GM12864 (cell line): Measurements from ENCODE around the gene AACS.
A peak's percentile ranks its signal among the peaks of the same experiment; 100 is the strongest.
"Not testable (repeated sequence)": the region's sequence is repeated elsewhere in the genome, so short reads cannot be mapped to it uniquely, and the experiment has no call there.

ENCODE experiments used
- DNase-seq: peaks from one replicate; pipeline ENCODE4 v3.0.0-alpha.2; 2011; ENCODE audit warnings: low read depth
- H3K4me3 ChIP-seq: 2 replicates; pipeline ENCODE4 v1.5.1; 2011; ENCODE audit warnings: mild to moderate bottlenecking, low read depth, low read length, control low read depth
- TF ChIP-seq, protein P1 (sequence below): IDR thresholded peaks from 2 replicates; pipeline ENCODE4 v1.5.1; 2011; ENCODE audit warnings: low read depth, mild to moderate bottlenecking, moderate library complexity, low read length, control low read depth, inconsistent platforms; ENCODE audit errors: missing control alignments

The AACS gene

DNA sequence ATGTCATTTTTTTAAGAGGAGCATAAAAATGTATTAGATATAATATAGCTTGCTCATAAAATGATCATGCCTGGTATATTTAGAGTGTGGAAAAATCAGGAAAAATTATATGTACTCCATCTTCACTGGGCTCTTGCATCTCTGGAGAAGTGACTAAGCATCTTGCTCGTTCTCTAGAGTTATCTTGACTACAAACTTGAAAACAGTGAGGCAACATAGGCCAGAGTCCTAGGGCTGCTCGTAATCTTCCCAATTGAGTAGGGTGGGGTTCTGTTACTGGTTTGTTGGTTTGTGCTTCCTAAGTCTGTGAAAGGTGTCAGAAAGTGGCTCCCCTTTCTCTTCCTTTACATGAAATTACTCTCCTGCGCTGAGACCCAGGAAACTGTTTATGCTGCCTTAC, 46.2 kb downstream of the AACS start:
- H3K4me3 ChIP-seq: no peak overlapping the region
- TF ChIP-seq, protein P1, sequence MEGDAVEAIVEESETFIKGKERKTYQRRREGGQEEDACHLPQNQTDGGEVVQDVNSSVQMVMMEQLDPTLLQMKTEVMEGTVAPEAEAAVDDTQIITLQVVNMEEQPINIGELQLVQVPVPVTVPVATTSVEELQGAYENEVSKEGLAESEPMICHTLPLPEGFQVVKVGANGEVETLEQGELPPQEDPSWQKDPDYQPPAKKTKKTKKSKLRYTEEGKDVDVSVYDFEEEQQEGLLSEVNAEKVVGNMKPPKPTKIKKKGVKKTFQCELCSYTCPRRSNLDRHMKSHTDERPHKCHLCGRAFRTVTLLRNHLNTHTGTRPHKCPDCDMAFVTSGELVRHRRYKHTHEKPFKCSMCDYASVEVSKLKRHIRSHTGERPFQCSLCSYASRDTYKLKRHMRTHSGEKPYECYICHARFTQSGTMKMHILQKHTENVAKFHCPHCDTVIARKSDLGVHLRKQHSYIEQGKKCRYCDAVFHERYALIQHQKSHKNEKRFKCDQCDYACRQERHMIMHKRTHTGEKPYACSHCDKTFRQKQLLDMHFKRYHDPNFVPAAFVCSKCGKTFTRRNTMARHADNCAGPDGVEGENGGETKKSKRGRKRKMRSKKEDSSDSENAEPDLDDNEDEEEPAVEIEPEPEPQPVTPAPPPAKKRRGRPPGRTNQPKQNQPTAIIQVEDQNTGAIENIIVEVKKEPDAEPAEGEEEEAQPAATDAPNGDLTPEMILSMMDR: no peak
- no peak for DNase-seq

DNA sequence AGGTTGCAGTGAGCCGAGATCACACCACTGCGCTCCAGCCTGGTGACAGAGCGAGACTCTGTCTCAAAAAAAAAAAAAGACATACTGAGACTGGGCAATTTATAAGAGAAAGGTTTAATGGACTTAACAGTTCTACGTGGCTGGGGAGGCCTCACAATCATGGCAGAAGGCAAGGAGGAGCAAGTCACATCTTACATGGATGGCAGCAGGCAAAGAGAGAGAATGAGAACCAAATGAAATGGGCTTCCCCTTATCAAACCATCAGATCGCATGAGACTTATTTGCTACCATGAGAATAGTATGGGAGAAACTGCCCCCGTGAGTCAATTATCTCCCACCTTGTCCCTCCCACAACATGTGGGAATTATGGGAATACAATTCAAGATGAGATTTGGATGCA, 47.4 kb downstream of the AACS start:
- not testable (repeated sequence) for DNase-seq

DNA sequence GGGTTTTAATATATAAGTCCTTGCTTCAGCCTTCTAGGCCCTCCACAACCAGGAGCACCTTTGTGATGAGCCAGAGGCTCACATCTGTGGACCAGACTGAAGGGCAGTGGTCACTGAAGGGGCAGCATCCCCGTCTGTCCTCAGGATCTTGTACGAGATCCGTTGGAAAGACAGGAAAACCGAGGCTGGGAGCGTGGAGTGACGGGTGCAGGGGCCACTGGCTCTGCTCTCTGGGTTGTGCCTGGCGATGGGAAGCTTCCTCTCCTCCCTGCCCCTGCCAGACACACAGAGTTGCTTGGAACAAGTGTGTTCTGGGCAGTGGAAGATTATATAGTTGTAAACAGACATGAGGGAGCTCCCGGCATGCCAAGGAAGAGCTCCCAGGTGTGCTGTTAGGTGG, 48.0 kb downstream of the AACS start:
- TF ChIP-seq, protein P1: no peak

More for the DNA sequence above, 47.4 kb downstream of the AACS start:
- H3K4me3 ChIP-seq: not testable (repeated sequence)

DNA sequence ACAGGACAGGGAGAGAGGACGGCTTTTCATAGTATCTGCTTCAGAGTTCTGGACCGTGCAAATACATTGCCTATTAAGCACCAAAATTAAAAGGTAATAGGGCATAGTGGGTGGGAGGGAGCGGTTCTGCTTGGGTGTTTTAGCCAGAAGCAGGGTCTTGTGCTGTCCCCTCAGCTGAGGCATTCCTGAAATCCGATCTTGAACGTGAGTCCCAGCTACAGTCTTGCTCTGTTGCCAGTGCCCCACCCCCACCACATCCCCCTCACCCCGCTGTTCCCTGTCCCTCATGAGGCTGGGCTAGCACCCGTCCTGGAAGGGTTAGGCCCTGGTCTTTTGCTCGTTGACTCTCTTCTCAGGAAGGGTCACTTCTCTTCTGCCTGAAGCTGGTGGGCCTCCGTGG, 48.6 kb downstream of the AACS start:
- TF ChIP-seq, protein P1: no peak
- DNase-seq: no peak
- H3K4me3 ChIP-seq: no peak overlapping the region

More for the DNA sequence above, 48.0 kb downstream of the AACS start:
- H3K4me3 ChIP-seq: no peak overlapping the region
- no peak for DNase-seq

DNA sequence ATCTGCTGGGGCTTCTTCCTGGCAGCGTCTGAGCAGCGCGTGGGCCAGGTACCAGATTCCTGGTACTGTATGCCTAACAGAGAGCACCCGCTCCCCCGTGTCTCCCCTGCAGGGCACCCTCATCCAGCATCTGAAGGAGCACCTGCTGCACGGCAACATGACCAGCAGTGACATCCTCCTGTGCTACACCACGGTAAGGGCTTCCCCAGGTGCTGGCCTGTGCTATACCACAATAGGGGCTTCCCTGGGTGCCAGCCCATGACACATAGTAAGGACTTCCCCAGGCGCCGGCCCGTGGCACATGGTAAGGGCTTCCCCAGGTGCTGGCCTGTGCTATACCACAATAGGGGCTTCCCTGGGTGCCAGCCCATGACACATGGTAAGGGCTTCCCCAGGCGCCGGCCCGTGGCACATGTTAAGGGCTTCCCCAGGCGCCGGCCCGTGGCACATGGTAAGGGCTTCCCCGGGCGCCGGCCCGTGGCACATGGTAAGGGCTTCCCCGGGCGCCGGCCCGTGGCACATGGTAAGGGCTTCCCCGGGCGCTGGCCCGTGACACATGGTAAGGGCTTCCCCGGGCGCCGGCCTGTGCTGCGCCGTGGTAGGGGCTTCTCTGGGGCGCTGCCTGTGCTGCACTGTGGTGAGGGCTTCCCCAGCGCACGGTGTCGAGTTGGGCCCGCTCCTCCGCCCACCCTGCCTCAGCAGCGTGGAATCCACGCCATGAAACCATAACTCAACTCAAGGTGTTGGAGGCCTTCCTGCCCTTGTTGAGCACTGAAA, 49.3 kb downstream of the AACS start:
- no peak overlapping the region for H3K4me3 ChIP-seq
- DNase-seq: peak; percentile 18
- TF ChIP-seq, protein P1: no peak

DNA sequence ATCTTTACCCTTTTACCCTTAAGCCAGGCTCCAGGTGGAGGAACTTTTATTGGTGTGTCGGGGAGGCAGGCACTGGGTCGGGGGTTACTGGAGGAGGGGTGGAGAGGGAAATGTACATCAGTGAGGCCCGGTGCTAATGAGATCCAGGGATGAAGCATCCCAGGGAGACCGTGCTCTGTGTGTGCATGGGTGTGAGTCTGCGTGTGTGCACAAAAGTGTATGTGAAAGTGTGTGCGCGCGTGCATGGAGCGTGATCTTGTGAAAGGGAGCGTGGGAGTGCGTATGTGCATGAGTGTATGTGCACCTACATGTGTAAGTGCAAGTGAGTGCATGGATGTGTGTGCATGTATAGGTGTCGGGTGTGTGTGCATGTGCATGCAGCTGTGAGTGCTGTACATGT, 55.3 kb downstream of the AACS start:
- H3K4me3 ChIP-seq: no peak overlapping the region
- TF ChIP-seq, protein P1: no peak
- no peak for DNase-seq

DNA sequence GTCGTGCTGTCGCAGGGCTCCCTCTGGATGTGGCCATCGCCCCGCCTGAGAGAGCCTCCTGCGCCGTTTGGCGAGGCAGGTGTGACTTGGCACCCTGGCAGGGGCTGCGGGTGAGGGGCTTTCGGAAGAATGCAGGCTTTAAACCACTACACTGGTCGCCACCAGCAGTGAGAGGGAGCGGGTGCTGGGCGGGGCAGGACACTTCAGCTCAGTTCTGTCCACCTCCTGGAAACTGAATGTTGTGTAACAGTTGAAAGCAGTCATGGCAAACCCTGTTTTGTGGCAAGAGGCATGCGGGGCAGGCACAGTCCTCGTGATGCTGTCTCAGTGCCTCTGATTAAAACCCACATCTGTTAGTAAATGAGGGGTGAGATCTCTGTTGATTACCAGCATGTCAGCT, 55.9 kb downstream of the AACS start:
- no peak overlapping the region for H3K4me3 ChIP-seq
- TF ChIP-seq, protein P1: no peak
- DNase-seq: no peak
